BLaER1 treated with 17β-estradiol and CSF1 and Interleukin-3, amounts not matched to agents 10 nM and 100 nM (cell line): ENCODE data around the gene CTSW.

Source experiments
- H3K27ac ChIP-seq, 11 experiments: shearing (Covaris generic); formaldehyde crosslinking; 2 replicates each; pipeline ENCODE4 v1.8.1; 2022
- H3K27me3 ChIP-seq, 11 experiments: shearing (Covaris generic); formaldehyde crosslinking; 2 replicates each; pipeline ENCODE4 v1.8.1; 2022
- H3K36me3 ChIP-seq, 11 experiments: shearing (Covaris generic); formaldehyde crosslinking; 2 replicates each; pipeline ENCODE4 v1.8.1; 2022
- H3K4me1 ChIP-seq, 10 experiments: shearing (Covaris generic); formaldehyde crosslinking; 2 replicates each; pipeline ENCODE4 v1.8.1; 2022
- H3K4me2 ChIP-seq, 11 experiments: shearing (Covaris generic); formaldehyde crosslinking; 2 replicates each; pipeline ENCODE4 v1.8.1; 2022
- H3K4me3 ChIP-seq, 10 experiments: shearing (Covaris generic); formaldehyde crosslinking; 2 replicates each; pipeline ENCODE4 v1.8.1; 2022
- H3K9ac ChIP-seq, 11 experiments: shearing (Covaris generic); formaldehyde crosslinking; 2 replicates each; pipeline ENCODE4 v1.8.1; 2022
- H3K9me3 ChIP-seq, 11 experiments: shearing (Covaris generic); formaldehyde crosslinking; replicated peaks in 1 of 11; 2 replicates each; pipeline ENCODE4 v1.8.1; 2022
- H4K20me1 ChIP-seq, 11 experiments: shearing (Covaris generic); formaldehyde crosslinking; 2 replicates each; pipeline ENCODE4 v1.8.1; 2022
- Cebpa-rat ChIP-seq, 11 experiments: shearing (Covaris generic); IDR thresholded peaks; 2 replicates each; pipeline ENCODE4 v1.8.1; 2022

Gene CTSW

GRCh38 chr11:65892661-65893317 is 13.2 kb downstream of the CTSW start:
- H3K9ac ChIP-seq = peak overlapping the region; percentile 84 to 98 (median 89); a peak in 19 of 22 replicates
- H3K4me3 ChIP-seq = peak overlapping the region; percentile 73 to 98 (median 87); a peak in 19 of 20 replicates
- H3K27me3 ChIP-seq = peaks cover 0 to 11% (median 5%) of the 10 kb centered on the region in 11 experiments; a peak in 13 of 22 replicates

GRCh38 chr11:65894034-65894591 is 14.5 kb downstream of the CTSW start:
- peaks cover 0 to 44% (median 4%) of the 10 kb centered on the region in 11 experiments; a peak in 12 of 22 replicates for H3K36me3 ChIP-seq
- peak overlapping the region; percentile 92 to 99 (median 95) for H3K4me2 ChIP-seq
- H3K4me1 ChIP-seq = peaks cover 54 to 87% (median 67%) of the 10 kb centered on the region in 10 experiments
- peak overlapping the region; percentile 64 to 89 (median 78) for H3K27ac ChIP-seq
- no peaks in the 10 kb centered on the region for H3K9me3 ChIP-seq
- H3K27me3 ChIP-seq = peaks cover 0 to 24% (median 19%) of the 10 kb centered on the region in 11 experiments; a peak in 19 of 22 replicates
- peak overlapping the region; percentile 65 to 97 (median 79) for H3K9ac ChIP-seq
- TF ChIP-seq Cebpa-rat (IDR thresholded peaks at IDR 0.05) = no peak
- H4K20me1 ChIP-seq = peaks cover 0 to 69% (median 31%) of the 10 kb centered on the region in 11 experiments; a peak in 18 of 22 replicates
- peak overlapping the region; percentile 41 to 98 (median 85) for H3K4me3 ChIP-seq

More at GRCh38 chr11:65892661-65893317, 13.2 kb downstream of the CTSW start:
- Histone ChIP-seq H3K36me3 (peaks cover 0 to 37% (median 4%) of the 10 kb centered on the region in 11 experiments; a peak in 12 of 22 replicates), H3K27ac (peak overlapping the region in 8 of 11 experiments; percentile 84 to 94 (median 92); a peak in 14 of 22 replicates), H3K9me3 (no peaks in the 10 kb centered on the region), H3K4me2 (peak overlapping the region; percentile 92 to 99 (median 95)), H3K4me1 (peaks cover 51 to 78% (median 63%) of the 10 kb centered on the region in 10 experiments), H4K20me1 (peaks cover 0 to 58% (median 31%) of the 10 kb centered on the region in 11 experiments; a peak in 18 of 22 replicates)
- no peak for TF ChIP-seq Cebpa-rat (IDR thresholded peaks at IDR 0.05)

GRCh38 chr11:65895482-65895981 is 15.9 kb downstream of the CTSW start:
- H3K4me2 ChIP-seq = peak overlapping the region in 5 of 11 experiments; percentile 1 to 97 (median 9); a peak in 5 of 22 replicates
- peaks cover 0 to 44% (median 4%) of the 10 kb centered on the region in 11 experiments; a peak in 12 of 22 replicates for H3K36me3 ChIP-seq
- no peaks in the 10 kb centered on the region for H3K9me3 ChIP-seq
- no peak overlapping the region for H3K27ac ChIP-seq
- peaks cover 0 to 69% (median 31%) of the 10 kb centered on the region in 11 experiments; a peak in 18 of 22 replicates for H4K20me1 ChIP-seq
- H3K4me3 ChIP-seq = no peak overlapping the region
- peaks cover 54 to 77% (median 68%) of the 10 kb centered on the region in 10 experiments for H3K4me1 ChIP-seq
- peaks cover 0 to 39% (median 33%) of the 10 kb centered on the region in 11 experiments; a peak in 19 of 22 replicates for H3K27me3 ChIP-seq
- TF ChIP-seq Cebpa-rat (IDR thresholded peaks at IDR 0.05) = no peak
- H3K9ac ChIP-seq = no peak overlapping the region

- Histone ChIP-seq H3K4me2 (peak overlapping the region in 2 of 11 experiments; percentile 0 to 92; a peak in 5 of 22 replicates), H3K4me3 (no peak overlapping the region), H3K9ac (no peak overlapping the region), H3K27me3 (peaks cover 0 to 46% (median 41%) of the 10 kb centered on the region in 11 experiments; a peak in 19 of 22 replicates), H3K9me3 (no peaks in the 10 kb centered on the region), H3K36me3 (peaks cover 0 to 44% (median 4%) of the 10 kb centered on the region in 11 experiments; a peak in 12 of 22 replicates), H3K4me1 (peaks cover 60 to 80% (median 69%) of the 10 kb centered on the region in 10 experiments), H4K20me1 (peaks cover 0 to 61% (median 23%) of the 10 kb centered on the region in 11 experiments; a peak in 18 of 22 replicates), H3K27ac (no peak overlapping the region)
- TF ChIP-seq Cebpa-rat (IDR thresholded peaks at IDR 0.05) = no peak
Observed at GRCh38 chr11:65896034-65896999, 16.7 kb downstream of the CTSW start.

- Histone ChIP-seq H3K27me3 (peaks cover 0 to 53% (median 48%) of the 10 kb centered on the region in 11 experiments; a peak in 19 of 22 replicates), H3K4me1 (peaks cover 56 to 82% (median 66%) of the 10 kb centered on the region in 10 experiments), H3K9me3 (no peaks in the 10 kb centered on the region), H3K4me3 (no peak overlapping the region), H3K9ac (no peak overlapping the region), H3K4me2 (peak overlapping the region in 2 of 11 experiments; percentile 85 to 92; a peak in 4 of 22 replicates), H4K20me1 (peaks cover 0 to 54% (median 16%) of the 10 kb centered on the region in 11 experiments; a peak in 18 of 22 replicates), H3K27ac (no peak overlapping the region), H3K36me3 (peaks cover 0 to 43% (median 4%) of the 10 kb centered on the region in 11 experiments; a peak in 12 of 22 replicates)
- TF ChIP-seq Cebpa-rat (IDR thresholded peaks at IDR 0.05) = no peak
Observed at GRCh38 chr11:65897020-65897471, 17.4 kb downstream of the CTSW start.

GRCh38 chr11:65898656-65899355 is 19.2 kb downstream of the CTSW start:
- peak overlapping the region; percentile 85 to 99 (median 92) for H3K4me2 ChIP-seq

More at GRCh38 chr11:65898656-65899355, 19.2 kb downstream of the CTSW start:
- Histone ChIP-seq H3K9me3 (no peaks in the 10 kb centered on the region), H4K20me1 (peaks cover 0 to 38% (median 5%) of the 10 kb centered on the region in 11 experiments; a peak in 8 of 22 replicates), H3K27ac (peak overlapping the region; percentile 71 to 85 (median 82)), H3K4me1 (peaks cover 51 to 77% (median 65%) of the 10 kb centered on the region in 10 experiments), H3K27me3 (peaks cover 0 to 55% (median 51%) of the 10 kb centered on the region in 11 experiments; a peak in 19 of 22 replicates), H3K9ac (peak overlapping the region; percentile 64 to 91 (median 83)), H3K36me3 (peaks cover 0 to 33% (median 4%) of the 10 kb centered on the region in 11 experiments; a peak in 12 of 22 replicates), H3K4me3 (peak overlapping the region; percentile 66 to 93 (median 77))
- no peak for TF ChIP-seq Cebpa-rat (IDR thresholded peaks at IDR 0.05)
